ENCODE measurements around the gene CERS6.
A peak's percentile ranks its signal among the peaks of the same experiment; 100 is the strongest.

Gene CERS6

GRCh38 chr2:168703926-168704325 lies 247.9 kb downstream of the CERS6 start:
- DNase-seq (ENCODE audit: low spot score): no peak

GRCh38 chr2:168705534-168706470 lies 249.7 kb downstream of the CERS6 start:
- no peak for DNase-seq (ENCODE audit: low spot score)

GRCh38 chr2:168706806-168707205 lies 250.7 kb downstream of the CERS6 start:
- DNase-seq (ENCODE audit: low spot score): no peak

GRCh38 chr2:168708080-168708479 lies 252.0 kb downstream of the CERS6 start:
- DNase-seq (ENCODE audit: low spot score): no peak

- no peak for DNase-seq (ENCODE audit: low spot score)
These were observed 254.8 kb downstream of the CERS6 start for GRCh38 chr2:168710754-168711467.

- peak; percentile 15 for DNase-seq (ENCODE audit: low spot score)
These were observed 256.0 kb downstream of the CERS6 start for GRCh38 chr2:168712053-168712452.

- no peak for DNase-seq (ENCODE audit: low spot score)
These were observed 257.3 kb downstream of the CERS6 start for GRCh38 chr2:168713325-168713724.

- no peak for DNase-seq (ENCODE audit: low spot score)
These were observed 259.8 kb downstream of the CERS6 start for GRCh38 chr2:168715849-168716248.

- no peak for DNase-seq (ENCODE audit: low spot score)
These were observed 260.8 kb downstream of the CERS6 start for GRCh38 chr2:168716839-168717238.

GRCh38 chr2:168717790-168718502 lies 261.9 kb downstream of the CERS6 start:
- no peak for DNase-seq (ENCODE audit: low spot score)

- no peak for DNase-seq (ENCODE audit: low spot score)
These were observed 262.6 kb downstream of the CERS6 start for GRCh38 chr2:168718622-168719021.

- no peak for DNase-seq (ENCODE audit: low spot score)
These were observed 263.4 kb downstream of the CERS6 start for GRCh38 chr2:168719446-168719845.

- DNase-seq (ENCODE audit: low spot score): no peak
These were observed 266.5 kb downstream of the CERS6 start for GRCh38 chr2:168722592-168722991.

GRCh38 chr2:168723275-168723899 lies 267.3 kb downstream of the CERS6 start:
- DNase-seq (ENCODE audit: low spot score): no peak

- DNase-seq (ENCODE audit: low spot score): no peak
These were observed 270.3 kb downstream of the CERS6 start for GRCh38 chr2:168726375-168726774.

GRCh38 chr2:168727904-168728470 lies 271.9 kb downstream of the CERS6 start:
- no peak for DNase-seq (ENCODE audit: low spot score)

GRCh38 chr2:168729455-168729854 lies 273.4 kb downstream of the CERS6 start:
- DNase-seq (ENCODE audit: low spot score): no peak

GRCh38 chr2:168730344-168730743 lies 274.3 kb downstream of the CERS6 start:
- no peak for DNase-seq (ENCODE audit: low spot score)

GRCh38 chr2:168731002-168731401 lies 274.9 kb downstream of the CERS6 start:
- no peak for DNase-seq (ENCODE audit: low spot score)

GRCh38 chr2:168731616-168732015 lies 275.5 kb downstream of the CERS6 start:
- no peak for DNase-seq (ENCODE audit: low spot score)

GRCh38 chr2:168732100-168732499 lies 276.0 kb downstream of the CERS6 start:
- no peak for DNase-seq (ENCODE audit: low spot score)

GRCh38 chr2:168732506-168732905 lies 276.4 kb downstream of the CERS6 start:
- no peak for DNase-seq (ENCODE audit: low spot score)

Data from D341Med (cell line).